ENCODE data around the gene EEFSEC.

The EEFSEC gene

GRCh38 chr3:128320551-128321340 lies 167.5 kb downstream of the EEFSEC start:
- DNase-seq = no peak

- DNase-seq = no peak
These were observed 168.1 kb downstream of the EEFSEC start for GRCh38 chr3:128321418-128321817.

GRCh38 chr3:128322030-128323022 lies 169.0 kb downstream of the EEFSEC start:
- no peak for DNase-seq

GRCh38 chr3:128323206-128324081 lies 170.2 kb downstream of the EEFSEC start:
- DNase-seq = no peak

- no peak for DNase-seq
These were observed 171.8 kb downstream of the EEFSEC start for GRCh38 chr3:128324911-128325592.

- DNase-seq = no peak
These were observed 173.0 kb downstream of the EEFSEC start for GRCh38 chr3:128326051-128326823.

GRCh38 chr3:128327606-128328031 lies 174.3 kb downstream of the EEFSEC start:
- no peak for DNase-seq

GRCh38 chr3:128328546-128329458 lies 175.5 kb downstream of the EEFSEC start:
- DNase-seq = no peak

GRCh38 chr3:128329491-128330213 lies 176.4 kb downstream of the EEFSEC start:
- no peak for DNase-seq

GRCh38 chr3:128330214-128330842 lies 177.0 kb downstream of the EEFSEC start:
- no peak for DNase-seq

- no peak for DNase-seq
These were observed 180.9 kb downstream of the EEFSEC start for GRCh38 chr3:128334086-128334645.

- no peak for DNase-seq
These were observed 181.5 kb downstream of the EEFSEC start for GRCh38 chr3:128334766-128335165.

- no peak for DNase-seq
These were observed 182.5 kb downstream of the EEFSEC start for GRCh38 chr3:128335621-128336296.

GRCh38 chr3:128336337-128337156 lies 183.3 kb downstream of the EEFSEC start:
- no peak for DNase-seq

GRCh38 chr3:128337305-128337704 lies 184.0 kb downstream of the EEFSEC start:
- no peak for DNase-seq

GRCh38 chr3:128338536-128339330 lies 185.5 kb downstream of the EEFSEC start:
- DNase-seq = no peak

Data from retina (tissue), 1 donor.